GM23248 (cell line): ENCODE measurements around the gene KLHDC4. TPM values are rescaled to one million over a fixed set of nuclear protein-coding genes. Genes with fewer than 3 reads are reported as not detected.

Experiments used
- DNase-seq: peaks from one replicate; pipeline ENCODE4 v3.0.0-alpha.2; 2015
- H2AFZ ChIP-seq: fragments of 200-600 bp; sonication (generic); 2 replicates; pipeline ENCODE4 v1.6.1; 2016; ENCODE audit warnings: antibody characterized with exemption
- H3F3A ChIP-seq: fragments of 200-600 bp; sonication (generic); 2 replicates; pipeline ENCODE4 v1.6.1; 2016; ENCODE audit warnings: mild to moderate bottlenecking, antibody characterized with exemption, mixed run types; ENCODE audit not compliant: insufficient read depth
- H3K27ac ChIP-seq: fragments of 200-600 bp; sonication (generic); 2 replicates; pipeline ENCODE4 v1.5.1; 2016; ENCODE audit warnings: mild to moderate bottlenecking
- H3K27me3 ChIP-seq: fragments of 200-600 bp; sonication (generic); replicated peaks from 2 replicates; pipeline ENCODE4 v1.6.1; 2016; ENCODE audit warnings: mild to moderate bottlenecking; ENCODE audit not compliant: insufficient read depth
- H3K36me3 ChIP-seq: fragments of 200-600 bp; sonication (generic); 2 replicates; pipeline ENCODE4 v1.6.1; 2016; ENCODE audit warnings: low read depth, mild to moderate bottlenecking
- H3K4me1 ChIP-seq: fragments of 200-600 bp; sonication (generic); 2 replicates; pipeline ENCODE4 v1.6.1; 2016; ENCODE audit warnings: mild to moderate bottlenecking; ENCODE audit not compliant: insufficient read depth
- H3K4me2 ChIP-seq: fragments of 200-600 bp; sonication (generic); one replicate; pipeline ENCODE4 v1.6.1; 2016; ENCODE audit warnings: mild to moderate bottlenecking; ENCODE audit not compliant: unreplicated experiment
- H3K4me3 ChIP-seq: fragments of 200-600 bp; sonication (generic); 2 replicates; pipeline ENCODE4 v1.5.1; 2016; ENCODE audit warnings: mild to moderate bottlenecking
- H3K79me2 ChIP-seq: fragments of 200-600 bp; sonication (generic); 2 replicates; pipeline ENCODE4 v1.6.1; 2016; ENCODE audit warnings: mild to moderate bottlenecking; ENCODE audit not compliant: insufficient read depth
- H3K9ac ChIP-seq: fragments of 200-600 bp; sonication (generic); 2 replicates; pipeline ENCODE4 v1.6.1; 2016; ENCODE audit warnings: mild to moderate bottlenecking
- H3K9me2 ChIP-seq: fragments of 200-600 bp; sonication (generic); 2 replicates; pipeline ENCODE4 v1.6.1; 2016; ENCODE audit warnings: mixed run types, mild to moderate bottlenecking, moderate library complexity; ENCODE audit not compliant: insufficient read depth
- H3K9me3 ChIP-seq: fragments of 200-600 bp; sonication (generic); one replicate; pipeline ENCODE4 v1.6.1; 2017; ENCODE audit warnings: low read depth
- H4K20me1 ChIP-seq: fragments of 200-600 bp; sonication (generic); 2 replicates; pipeline ENCODE4 v1.6.0; 2016; ENCODE audit not compliant: insufficient read depth
- EZH2 ChIP-seq: fragments of 200-600 bp; sonication (generic); IDR thresholded peaks from 2 replicates; pipeline ENCODE4 v1.6.1; 2018; ENCODE audit warnings: antibody characterized with exemption, mild to moderate bottlenecking; ENCODE audit not compliant: insufficient read depth, poor library complexity, severe bottlenecking
- EZH2phosphoT487 ChIP-seq: fragments of 200-600 bp; sonication (generic); IDR thresholded peaks from 2 replicates; pipeline ENCODE4 v1.6.1; 2018; ENCODE audit warnings: antibody characterized with exemption, moderate library complexity, mild to moderate bottlenecking, low read depth; ENCODE audit not compliant: insufficient read depth
- WGBS, 2 experiments: methylation state at CpG; one replicate each; pipeline ENCODE4 v1.1.6; 2015 to 2017; ENCODE audit warnings: low lambda C conversion rate in 2 of 2, low coverage in 1 of 2; ENCODE audit errors: missing lambda C conversion rate in 2 of 2; 5-methylcytosine and 5-hydroxymethylcytosine counted together
- in situ Hi-C: fragments of 300-500 bp; cut with MboI; formaldehyde crosslinking; loops from 2 replicates; pipeline ENCODE4 v1.15.0; 2020
- polyA plus RNA-seq: library from polyadenylated mRNA; unstranded; fragments of >200 nt; fragmentation: Nextera tagmentation; extraction: Ambion mirVana; gene quantifications from 2 replicates; pipeline ENCODE4 v1.2.1, GENCODE V29; 2016
- total RNA-seq: library from RNA; depleted of rRNA; stranded (reverse); fragments of >200 nt; shearing (Covaris generic); gene quantifications from 2 replicates; pipeline ENCODE4 v1.2.3, GENCODE V29; 2014; rRNA removed

KLHDC4 gene
- total and polyA plus RNA-seq, 2 experiments from 2014 or later: 8.8 to 9.4 TPM

DNA sequence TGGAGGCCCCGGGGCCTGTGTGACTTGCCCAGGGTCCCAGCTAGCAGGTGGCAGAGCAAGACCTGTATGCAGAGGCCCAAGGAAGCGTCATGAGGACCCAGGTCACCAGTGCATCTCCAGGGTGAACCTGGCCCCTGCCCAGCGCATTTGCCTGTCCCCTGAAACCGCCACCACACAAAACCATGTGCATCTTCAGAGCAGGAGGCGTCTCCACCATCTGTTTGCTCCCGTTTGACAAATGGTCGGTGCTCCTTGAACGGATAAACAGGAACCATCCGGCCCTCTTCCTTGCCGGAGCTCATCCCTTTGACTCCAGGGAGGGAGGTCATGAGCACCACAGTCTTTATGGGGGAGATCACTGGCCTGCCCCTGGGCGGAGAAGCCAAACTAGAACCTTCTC lies 101.0 kb downstream of the KLHDC4 start:
- Histone ChIP-seq H3K9ac (no peak overlapping the region), H3F3A (no peaks in the 10 kb centered on the region), H3K4me1 (no peaks in the 10 kb centered on the region), H3K9me2 (no peaks in the 10 kb centered on the region), H3K36me3 (no peaks in the 10 kb centered on the region), H4K20me1 (no peaks in the 10 kb centered on the region), H3K4me3 (no peak overlapping the region), H2AFZ (no peak overlapping the region), H3K27ac (no peak overlapping the region), H3K4me2 (no peak overlapping the region), H3K79me2 (no peaks in the 10 kb centered on the region), H3K9me3 (no peaks in the 10 kb centered on the region), H3K27me3 (peaks cover 33% of the 10 kb centered on the region)
- in situ Hi-C loops: no loop called here
- WGBS, 2 experiments: 20 to 25% methylated on average over 11 of the region's 11 CpGs
- TF ChIP-seq EZH2phosphoT487: no peak
- TF ChIP-seq EZH2: no peak
- no peak for DNase-seq

DNA sequence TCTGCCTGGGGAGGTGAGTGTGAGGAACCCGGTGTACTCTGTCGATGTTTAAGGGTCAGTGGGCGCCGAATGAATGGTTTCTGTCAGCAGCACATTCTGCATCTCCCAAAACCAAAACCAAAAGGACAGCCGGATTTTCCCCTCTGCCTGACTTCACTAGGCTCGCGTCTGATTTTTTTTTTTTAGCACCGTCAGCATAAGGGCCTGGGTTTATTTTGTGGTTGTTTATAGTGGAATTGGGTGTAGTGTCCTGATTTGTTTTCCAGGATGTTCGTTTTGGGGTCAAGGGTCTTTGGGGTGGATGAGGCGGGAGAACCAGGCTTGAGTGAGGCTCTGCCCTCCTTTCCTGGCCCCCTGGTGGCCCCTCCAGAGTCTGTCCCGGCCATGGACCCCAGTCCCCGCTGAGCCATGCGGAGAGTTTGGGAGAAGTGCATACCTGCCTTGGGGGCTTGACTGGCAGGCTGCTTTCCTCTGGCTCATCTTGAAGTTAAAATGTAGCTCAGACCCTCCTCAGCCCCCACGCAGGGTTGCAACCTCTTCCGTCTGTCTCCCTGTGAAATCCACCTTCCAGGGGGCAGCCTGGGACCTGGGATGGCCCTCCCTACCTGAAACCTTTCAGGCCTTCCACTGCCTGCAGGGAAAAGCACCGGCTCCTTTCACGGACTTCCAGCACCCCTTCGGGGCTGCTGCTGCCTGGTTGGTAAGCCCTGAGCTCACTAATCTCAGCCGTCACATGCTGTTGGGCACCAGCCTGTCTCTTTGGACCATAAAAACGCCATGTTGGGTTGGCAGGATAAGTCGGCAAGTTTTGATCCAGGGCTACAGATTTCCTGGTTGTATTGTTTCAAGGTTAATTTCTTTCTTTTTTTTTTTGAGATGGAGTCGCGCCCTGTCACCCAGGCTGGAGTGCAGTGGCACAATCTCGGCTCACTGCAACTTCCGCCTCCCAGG lies 103.3 kb downstream of the KLHDC4 start:
- TF ChIP-seq EZH2phosphoT487 (no peak), EZH2 (no peak)
- WGBS, 2 experiments: 61 to 66% methylated on average over 25 of the region's 25 CpGs
- Histone ChIP-seq H3K9ac (no peak overlapping the region), H3K4me3 (no peak overlapping the region), H3K27ac (no peak overlapping the region), H3F3A (no peaks in the 10 kb centered on the region), H2AFZ (no peak overlapping the region), H3K4me1 (no peaks in the 10 kb centered on the region), H3K9me3 (no peaks in the 10 kb centered on the region), H3K36me3 (no peaks in the 10 kb centered on the region), H3K27me3 (peaks cover 36% of the 10 kb centered on the region), H3K9me2 (no peaks in the 10 kb centered on the region), H3K4me2 (no peak overlapping the region), H3K79me2 (no peaks in the 10 kb centered on the region), H4K20me1 (no peaks in the 10 kb centered on the region)
- no peak for DNase-seq
- in situ Hi-C loops: no loop called here

DNA sequence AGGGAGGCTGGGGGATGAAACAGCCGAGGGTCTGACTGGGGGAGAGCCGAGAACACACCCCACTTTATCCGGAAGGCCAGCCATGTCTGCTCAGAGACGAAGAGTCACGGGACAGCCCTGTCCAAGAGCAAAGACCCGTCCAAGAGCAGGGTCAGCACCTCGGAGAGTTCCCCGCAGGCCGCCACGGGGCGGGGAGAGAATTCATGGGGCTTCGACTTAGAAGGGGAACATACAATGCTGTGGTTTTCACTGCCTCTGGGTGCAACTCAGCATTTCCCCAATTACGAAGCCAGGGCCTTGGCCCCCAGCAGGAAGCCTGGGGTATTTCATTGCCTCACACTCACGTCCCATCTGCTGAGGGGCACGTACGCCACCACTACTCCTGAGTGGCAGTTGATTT lies 104.2 kb downstream of the KLHDC4 start:
- Histone ChIP-seq H3K36me3 (no peaks in the 10 kb centered on the region), H3K4me3 (no peak overlapping the region), H3K4me2 (no peak overlapping the region), H3K9ac (no peak overlapping the region), H3K9me2 (no peaks in the 10 kb centered on the region), H3K4me1 (no peaks in the 10 kb centered on the region), H3K79me2 (no peaks in the 10 kb centered on the region), H2AFZ (no peak overlapping the region), H4K20me1 (no peaks in the 10 kb centered on the region), H3K9me3 (no peaks in the 10 kb centered on the region), H3K27ac (no peak overlapping the region), H3F3A (no peaks in the 10 kb centered on the region), H3K27me3 (peaks cover 37% of the 10 kb centered on the region)
- WGBS, 2 experiments: 16 to 17% methylated on average over 15 to 16 of the region's 16 CpGs
- peak; percentile 69 for DNase-seq
- TF ChIP-seq EZH2: no peak
- TF ChIP-seq EZH2phosphoT487: no peak
- in situ Hi-C loops: no loop called here

DNA sequence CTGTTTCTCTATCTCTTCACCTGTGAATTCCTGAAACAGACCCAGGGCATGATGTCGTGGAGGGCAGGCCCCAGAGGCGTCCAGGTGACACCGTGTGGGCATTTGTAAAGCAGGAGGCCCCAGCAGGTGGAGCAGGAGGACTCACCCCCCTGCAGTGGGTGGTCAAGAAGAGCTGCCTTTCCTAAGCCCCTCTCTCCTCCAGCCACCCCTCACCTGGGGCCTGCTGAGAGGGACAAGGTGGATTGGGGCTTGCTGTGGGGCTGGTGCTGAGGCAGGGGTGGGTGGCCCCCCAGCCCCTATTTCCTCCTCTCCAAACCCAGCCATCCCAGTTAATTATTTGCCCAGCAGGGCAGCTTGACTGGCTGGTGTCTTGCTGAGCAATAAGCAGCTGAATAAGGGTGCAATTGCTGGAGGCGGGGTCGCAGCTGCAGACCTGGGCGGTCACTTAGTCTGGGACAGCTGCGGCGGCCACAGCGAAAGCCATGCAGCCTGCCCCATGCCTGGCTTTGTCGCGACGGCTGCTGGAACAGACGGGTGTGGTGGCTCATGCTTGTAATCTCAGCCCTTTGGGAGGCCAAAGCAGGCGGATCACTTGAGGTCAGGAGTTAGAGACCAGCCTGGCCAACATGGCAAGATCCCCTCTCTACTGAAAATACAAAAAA lies 107.1 kb downstream of the KLHDC4 start:
- no peak for DNase-seq
- Histone ChIP-seq H3K9me2 (no peaks in the 10 kb centered on the region), H3K9me3 (no peaks in the 10 kb centered on the region), H3K27me3 (peaks cover 40% of the 10 kb centered on the region), H3K4me2 (no peak overlapping the region), H3K4me3 (no peak overlapping the region), H3K9ac (no peak overlapping the region), H3K27ac (no peak overlapping the region), H3F3A (no peaks in the 10 kb centered on the region), H2AFZ (no peak overlapping the region), H3K79me2 (no peaks in the 10 kb centered on the region), H4K20me1 (no peaks in the 10 kb centered on the region), H3K4me1 (no peaks in the 10 kb centered on the region), H3K36me3 (no peaks in the 10 kb centered on the region)
- in situ Hi-C loops: no loop called here
- TF ChIP-seq EZH2 (no peak), EZH2phosphoT487 (no peak)
- 35 to 40% methylated on average over 14 of the region's 14 CpGs for WGBS, 2 experiments

Other genes with a start within 250 kb of the KLHDC4 start
- not detected in 2 replicates for gene JPH3, start 163.5 kb downstream of the KLHDC4 start, total RNA-seq
- gene JPH3, start 163.5 kb downstream of the KLHDC4 start, polyA plus RNA-seq: not detected in 2 replicates
- 79.0 and 99.5 TPM in 2 replicates for gene SLC7A5, start 103.5 kb upstream of the KLHDC4 start, total RNA-seq
- gene SLC7A5, start 103.5 kb upstream of the KLHDC4 start, polyA plus RNA-seq: 69.0 and 69.9 TPM in 2 replicates
- gene CA5A, start 170.5 kb upstream of the KLHDC4 start, total RNA-seq: not detected in 2 replicates
- gene CA5A, start 170.5 kb upstream of the KLHDC4 start, polyA plus RNA-seq: not detected in 2 replicates
- 14.3 and 14.8 TPM in 2 replicates for gene BANP, start 185.4 kb upstream of the KLHDC4 start, total RNA-seq
- 14.8 and 15.9 TPM in 2 replicates for gene BANP, start 185.4 kb upstream of the KLHDC4 start, polyA plus RNA-seq